ENCODE measurements around the gene SELPLG. TPM values are rescaled to one million over a fixed set of nuclear protein-coding genes. Genes with fewer than 3 reads are reported as not detected.

SELPLG gene
- total and polyA plus RNA-seq, 2 experiments from 2014 or later = 0.37 to 1.5 TPM

DNA sequence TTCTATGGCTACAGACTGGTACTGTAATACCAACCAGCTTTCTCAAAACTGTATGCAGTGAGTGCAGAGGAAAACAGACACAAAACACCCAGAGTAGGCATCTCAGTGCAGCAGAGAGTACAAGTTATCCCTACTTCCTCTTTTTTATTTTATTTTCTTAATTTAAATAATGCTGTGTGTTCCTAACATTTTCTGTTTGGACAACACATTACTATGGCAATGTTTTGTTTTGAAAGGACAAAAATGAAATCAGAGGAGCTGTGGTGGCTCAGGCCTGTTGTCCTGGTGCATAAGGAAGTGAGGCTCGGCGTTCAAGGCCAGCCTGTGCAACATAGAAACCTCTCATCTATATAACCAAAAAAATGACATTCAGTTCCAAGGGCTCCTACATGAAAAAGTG, 33.7 kb upstream of the SELPLG start:
- 82% methylated on average over 2 of the region's 2 CpGs for WGBS (ENCODE audit: low lambda C conversion rate, missing lambda C conversion rate)

DNA sequence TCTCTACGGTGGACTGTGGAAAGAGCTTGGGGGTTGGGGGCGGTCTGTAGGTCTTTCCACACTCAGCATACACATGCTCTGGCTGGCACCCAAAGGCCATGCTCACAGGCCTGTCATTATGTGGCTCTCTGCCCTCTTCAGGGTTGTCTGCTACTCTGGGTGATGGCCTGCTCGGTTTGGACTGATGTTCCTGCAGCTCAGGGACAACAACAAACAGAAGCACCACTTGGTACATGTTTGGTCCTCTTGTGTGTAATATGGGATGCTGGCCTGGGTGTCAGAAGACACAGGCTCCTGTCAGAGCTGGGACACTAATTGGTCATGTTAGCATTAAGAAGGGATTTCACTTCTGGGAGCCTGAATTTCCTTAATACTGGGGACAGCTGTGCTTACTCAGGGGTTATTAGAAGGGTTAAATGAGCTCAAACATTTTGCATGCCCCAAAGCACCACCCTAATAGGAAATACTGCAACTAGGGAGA, 32.7 kb upstream of the SELPLG start:
- peak overlapping the region; percentile 53 for H3K27ac ChIP-seq
- 70% methylated on average over 3 of the region's 3 CpGs for WGBS (ENCODE audit: low lambda C conversion rate, missing lambda C conversion rate)
- H3K4me1 ChIP-seq (ENCODE audit: insufficient read depth) = peaks cover 11% of the 10 kb centered on the region
- no peaks in the 10 kb centered on the region for H4K20me1 ChIP-seq (ENCODE audit: insufficient read depth, poor library complexity, severe bottlenecking)
- no peak for DNase-seq (ENCODE audit: low spot score)
- H2AFZ ChIP-seq = no peak overlapping the region
- TF ChIP-seq EZH2 (IDR thresholded peaks at IDR 0.05; ENCODE audit: borderline replicate concordance) (no peak), EZH2phosphoT487 (IDR thresholded peaks at IDR 0.05; ENCODE audit: low read depth, severe bottlenecking, unreplicated experiment) (no peak)
- TF ChIP-seq, protein P1, sequence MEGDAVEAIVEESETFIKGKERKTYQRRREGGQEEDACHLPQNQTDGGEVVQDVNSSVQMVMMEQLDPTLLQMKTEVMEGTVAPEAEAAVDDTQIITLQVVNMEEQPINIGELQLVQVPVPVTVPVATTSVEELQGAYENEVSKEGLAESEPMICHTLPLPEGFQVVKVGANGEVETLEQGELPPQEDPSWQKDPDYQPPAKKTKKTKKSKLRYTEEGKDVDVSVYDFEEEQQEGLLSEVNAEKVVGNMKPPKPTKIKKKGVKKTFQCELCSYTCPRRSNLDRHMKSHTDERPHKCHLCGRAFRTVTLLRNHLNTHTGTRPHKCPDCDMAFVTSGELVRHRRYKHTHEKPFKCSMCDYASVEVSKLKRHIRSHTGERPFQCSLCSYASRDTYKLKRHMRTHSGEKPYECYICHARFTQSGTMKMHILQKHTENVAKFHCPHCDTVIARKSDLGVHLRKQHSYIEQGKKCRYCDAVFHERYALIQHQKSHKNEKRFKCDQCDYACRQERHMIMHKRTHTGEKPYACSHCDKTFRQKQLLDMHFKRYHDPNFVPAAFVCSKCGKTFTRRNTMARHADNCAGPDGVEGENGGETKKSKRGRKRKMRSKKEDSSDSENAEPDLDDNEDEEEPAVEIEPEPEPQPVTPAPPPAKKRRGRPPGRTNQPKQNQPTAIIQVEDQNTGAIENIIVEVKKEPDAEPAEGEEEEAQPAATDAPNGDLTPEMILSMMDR (IDR thresholded peaks at IDR 0.05; ENCODE audit: poor library complexity) = no peak
- H3K36me3 ChIP-seq (replicated peaks; ENCODE audit: insufficient read depth, low read depth) = no peaks in the 10 kb centered on the region
- no peak overlapping the region for H3K4me2 ChIP-seq
- no peaks in the 10 kb centered on the region for H3K9me2 ChIP-seq (replicated peaks; ENCODE audit: insufficient read depth)
- no peak overlapping the region for H3K4me3 ChIP-seq
- H3K9me3 ChIP-seq (ENCODE audit: low read depth) = no peaks in the 10 kb centered on the region
- H3K27me3 ChIP-seq = no peaks in the 10 kb centered on the region
- H3K79me2 ChIP-seq = peaks cover 85% of the 10 kb centered on the region

More for the DNA sequence above, 33.7 kb upstream of the SELPLG start:
- Histone ChIP-seq H2AFZ (no peak overlapping the region), H3K4me1 (ENCODE audit: insufficient read depth) (peaks cover 11% of the 10 kb centered on the region), H3K27ac (peak overlapping the region; percentile 45), H4K20me1 (ENCODE audit: insufficient read depth, poor library complexity, severe bottlenecking) (no peaks in the 10 kb centered on the region), H3K27me3 (no peaks in the 10 kb centered on the region), H3K4me2 (no peak overlapping the region), H3K36me3 (replicated peaks; ENCODE audit: insufficient read depth, low read depth) (no peaks in the 10 kb centered on the region), H3K9me3 (ENCODE audit: low read depth) (no peaks in the 10 kb centered on the region), H3K79me2 (peaks cover 85% of the 10 kb centered on the region), H3K4me3 (no peak overlapping the region), H3K9me2 (replicated peaks; ENCODE audit: insufficient read depth) (no peaks in the 10 kb centered on the region)
- DNase-seq (ENCODE audit: low spot score) = no peak
- TF ChIP-seq EZH2 (IDR thresholded peaks at IDR 0.05; ENCODE audit: borderline replicate concordance) = no peak
- no peak for TF ChIP-seq EZH2phosphoT487 (IDR thresholded peaks at IDR 0.05; ENCODE audit: low read depth, severe bottlenecking, unreplicated experiment)
- TF ChIP-seq, protein P1 (IDR thresholded peaks at IDR 0.05; ENCODE audit: poor library complexity) = no peak

DNA sequence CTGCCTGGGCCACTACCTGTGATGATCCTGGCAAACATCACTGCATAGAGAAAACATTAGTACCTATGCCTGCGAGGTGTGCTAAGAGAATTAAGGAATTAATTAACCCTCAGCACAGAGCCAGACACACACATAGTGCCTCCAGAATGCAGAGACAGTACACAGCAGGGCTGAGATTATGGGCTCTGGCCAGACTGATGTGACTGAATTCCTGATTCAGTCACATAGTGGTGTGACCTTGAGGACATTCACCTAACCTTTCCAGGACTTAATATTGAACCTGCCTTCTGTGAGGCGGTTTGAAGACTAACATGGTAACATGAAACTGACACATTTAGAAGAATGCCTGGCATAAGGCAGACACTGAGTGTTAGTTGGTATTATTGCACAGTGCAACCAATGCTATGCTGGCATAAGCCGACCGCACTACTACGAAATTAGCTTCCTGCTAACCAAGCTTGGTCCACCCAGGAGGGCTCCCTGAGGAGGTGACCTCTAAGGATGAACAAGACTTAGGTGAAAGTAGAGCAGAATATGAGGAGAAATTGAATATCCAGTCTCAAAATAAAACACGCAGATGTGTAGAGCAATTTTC, 32.0 kb upstream of the SELPLG start:
- H3K36me3 ChIP-seq (replicated peaks; ENCODE audit: insufficient read depth, low read depth) = no peaks in the 10 kb centered on the region
- peaks cover 11% of the 10 kb centered on the region for H3K4me1 ChIP-seq (ENCODE audit: insufficient read depth)
- TF ChIP-seq EZH2phosphoT487 (IDR thresholded peaks at IDR 0.05; ENCODE audit: low read depth, severe bottlenecking, unreplicated experiment) = no peak
- TF ChIP-seq EZH2 (IDR thresholded peaks at IDR 0.05; ENCODE audit: borderline replicate concordance) = no peak
- TF ChIP-seq, protein P1 (IDR thresholded peaks at IDR 0.05; ENCODE audit: poor library complexity) = no peak
- no peaks in the 10 kb centered on the region for H3K9me3 ChIP-seq (ENCODE audit: low read depth)
- peaks cover 79% of the 10 kb centered on the region for H3K79me2 ChIP-seq
- peaks cover 3% of the 10 kb centered on the region for H4K20me1 ChIP-seq (ENCODE audit: insufficient read depth, poor library complexity, severe bottlenecking)
- no peaks in the 10 kb centered on the region for H3K9me2 ChIP-seq (replicated peaks; ENCODE audit: insufficient read depth)
- no peak overlapping the region for H3K4me3 ChIP-seq
- no peak for DNase-seq (ENCODE audit: low spot score)
- peak overlapping the region; percentile 53 for H3K27ac ChIP-seq
- H2AFZ ChIP-seq = no peak overlapping the region
- WGBS (ENCODE audit: low lambda C conversion rate, missing lambda C conversion rate) = 89% methylated on average over 6 of the region's 6 CpGs
- H3K4me2 ChIP-seq = no peak overlapping the region
- H3K27me3 ChIP-seq = no peaks in the 10 kb centered on the region

Data from hepatocyte (in vitro differentiated cells).